Panc1 (cell line): ENCODE measurements around the gene NBL1. TPM values are rescaled to one million over a fixed set of nuclear protein-coding genes. Genes with fewer than 3 reads are reported as not detected.

Source experiments
- ATAC-seq: fragments of 200-7000 bp; cut with Tn5 transposase; 2 replicates; pipeline ENCODE4 v1.9.1; 2020; ENCODE audit warnings: mild to moderate bottlenecking, moderate library complexity
- BruUV-seq: library from RNA; stranded (reverse); fragments of 400-500 nt; replicated peaks from 2 replicates; lab custom pipeline; 2021; lab: Mats Ljungman, UMichigan
- CTCF ChIA-PET: fragments of 300-600 bp; sonication (Branson Sonifier 250); formaldehyde crosslinking; loops from one replicate; lab custom pipeline; 2022; ENCODE audit warnings: antibody characterized with exemption; lab: Charles Lee
- POLR2A ChIA-PET: fragments of 300-600 bp; sonication (Branson Sonifier 250); formaldehyde crosslinking; loops from one replicate; lab custom pipeline; 2022; ENCODE audit warnings: antibody characterized with exemption; lab: Charles Lee
- DNase-seq: peaks from one replicate; pipeline ENCODE4 v3.0.0-alpha.2; 2010; ENCODE audit warnings: low read depth, low spot score
- H3K27ac ChIP-seq: 2 replicates; pipeline ENCODE4 v1.5.1; 2011; ENCODE audit warnings: mild to moderate bottlenecking, low read length, inconsistent platforms
- H3K27me3 ChIP-seq: fragments of 200-500 bp; sonication (Bioruptor generic); 2 replicates; pipeline ENCODE4 v1.6.0; 2014; ENCODE audit warnings: low read length, inconsistent platforms; ENCODE audit not compliant: control insufficient read depth, insufficient read depth
- H3K36me3 ChIP-seq: fragments of 200-500 bp; sonication (Bioruptor generic); 2 replicates; pipeline ENCODE4 v1.5.1; 2014; ENCODE audit warnings: inconsistent platforms, mild to moderate bottlenecking, low read length, moderate library complexity; ENCODE audit not compliant: control insufficient read depth, insufficient read depth
- H3K4me1 ChIP-seq: 2 replicates; pipeline ENCODE4 v1.5.1; 2011; ENCODE audit warnings: inconsistent platforms, mild to moderate bottlenecking, low read length, moderate library complexity; ENCODE audit not compliant: control insufficient read depth, insufficient read depth
- H3K4me3 ChIP-seq, 2 experiments: 2 replicates each; pipeline ENCODE4 v1.5.1; 2011 to 2012; ENCODE audit warnings: low read depth in 2 of 2, low read length in 2 of 2, mild to moderate bottlenecking in 2 of 2, inconsistent platforms in 1 of 2, moderate library complexity in 1 of 2
- H3K9me3 ChIP-seq: fragments of 200-500 bp; sonication (Bioruptor generic); 2 replicates; pipeline ENCODE4 v1.5.1; 2014; ENCODE audit warnings: low read depth, mild to moderate bottlenecking, inconsistent platforms, low read length, moderate library complexity; ENCODE audit not compliant: control insufficient read depth, insufficient read depth
- CTCF ChIP-seq: fragments of 450-650 bp; IDR thresholded peaks from 2 replicates; pipeline ENCODE4 v1.5.1; 2017; ENCODE audit warnings: mild to moderate bottlenecking
- POLR2AphosphoS5 ChIP-seq: IDR thresholded peaks from 2 replicates; pipeline ENCODE4 v1.6.1; 2012; ENCODE audit warnings: mild to moderate bottlenecking, low read depth, low read length, moderate library complexity
- REST ChIP-seq, 2 experiments: IDR thresholded peaks; 2 replicates each; pipeline ENCODE4 v1.6.1; 2011 to 2012; ENCODE audit warnings: low read depth in 2 of 2, control low read depth in 1 of 2, low read length in 1 of 2, mild to moderate bottlenecking in 1 of 2, moderate library complexity in 1 of 2; ENCODE audit not compliant: insufficient read depth in 1 of 2
- SIN3A ChIP-seq: IDR thresholded peaks from 2 replicates; pipeline ENCODE4 v1.6.1; 2012; ENCODE audit warnings: low read depth, mild to moderate bottlenecking, low read length, moderate library complexity, borderline replicate concordance; ENCODE audit not compliant: insufficient read depth
- TCF7L2 ChIP-seq: IDR thresholded peaks from 2 replicates; pipeline ENCODE4 v1.6.1; 2011; ENCODE audit warnings: mild to moderate bottlenecking, low read depth, low read length, inconsistent platforms
- in situ Hi-C: cut with HindIII; loops from 2 replicates; pipeline ENCODE4 v1.10.0; 2016; ENCODE audit warnings: low sequenced_read_pairs, low pct_unique_long_range_greater_than_20kb
- intact Hi-C: fragments of 100-400 bp; cut with micrococcal nuclease; formaldehyde crosslinking; loops from one replicate; pipeline ENCODE4 v1.10.0; 2022; ENCODE audit not compliant: unreplicated experiment
- total RNA-seq: library from RNA; stranded (reverse); gene quantifications from one replicate; pipeline ENCODE4 v1.2.1, GENCODE V29; 2021; ENCODE audit not compliant: unreplicated experiment

Gene NBL1
- total RNA-seq, 1 experiment from 2014 or later = 191 TPM

- DNase-seq (no peak), ATAC-seq (no peak)
- Histone ChIP-seq H3K4me3 (no peak overlapping the region), H3K27me3 (peaks cover 2% of the 10 kb centered on the region; the same call in 1 of the 2 replicates), H3K27ac (no peak overlapping the region), H3K4me1 (no peaks in the 10 kb centered on the region), H3K9me3 (no peaks in the 10 kb centered on the region), H3K36me3 (no peaks in the 10 kb centered on the region)
- no TSS peak for BruUV-seq
- intact Hi-C loops = no loop called here
- in situ Hi-C loops = no loop called here
- ChIA-PET CTCF (no interaction called here), POLR2A (interaction anchor here (0.5 to 0.6 kb wide), 2 partner anchors 20 to 200 kb away, joined by 5 to 7 read pairs; no protein-coding TSS in a partner anchor)
- TF ChIP-seq REST (IDR thresholded peaks at IDR 0.05; ENCODE audit: insufficient read depth in 1 of 2, low read depth in 2 of 2, low read length in 1 of 2) (no peak), POLR2AphosphoS5 (no peak), SIN3A (no peak), CTCF (no peak), TCF7L2 (no peak)
Observed at GRCh38 chr1:19679691-19680090, 35.6 kb downstream of the NBL1 start.

GRCh38 chr1:19680644-19681043 is 36.5 kb downstream of the NBL1 start:
- H3K9me3 ChIP-seq = no peaks in the 10 kb centered on the region
- no peak for ATAC-seq
- H3K4me3 ChIP-seq = no peak overlapping the region
- no TSS peak for BruUV-seq
- H3K27me3 ChIP-seq = no peaks in the 10 kb centered on the region; the same call in 1 of the 2 replicates
- intact Hi-C loops (no loop called here), in situ Hi-C loops (no loop called here)
- DNase-seq = no peak
- CTCF ChIA-PET = interaction anchor here (0.6 kb wide), 1 partner anchor 21 kb away, joined by 3 read pairs; no protein-coding TSS in a partner anchor
- TF ChIP-seq SIN3A = no peak
- TF ChIP-seq REST (IDR thresholded peaks at IDR 0.05; ENCODE audit: insufficient read depth in 1 of 2, low read depth in 2 of 2, low read length in 1 of 2) = peak in 1 of 2 experiments; percentile 48; a peak in 2 of 4 replicates
- no peaks in the 10 kb centered on the region for H3K4me1 ChIP-seq
- no peak overlapping the region for H3K27ac ChIP-seq
- no peaks in the 10 kb centered on the region for H3K36me3 ChIP-seq
- POLR2A ChIA-PET = no interaction called here
